Mammary epithelial cell (primary cell): Measurements from ENCODE around the gene DPYSL4.

Source experiments
- CTCF ChIP-seq, 2 donors: IDR thresholded peaks in 1 of 2; conservative IDR thresholded peaks in 1 of 2; 2 replicates each; pipeline ENCODE4 v1.5.1; 2011 to 2012; ENCODE audit warnings: inconsistent platforms in 2 of 2, low read length in 2 of 2, mild to moderate bottlenecking in 2 of 2, control low read depth in 1 of 2, low read depth in 1 of 2; ENCODE audit not compliant: insufficient read depth in 1 of 2; ENCODE audit errors: extremely low read depth in 1 of 2
- EZH2 ChIP-seq: IDR thresholded peaks from 2 replicates; pipeline ENCODE4 v1.6.1; 2012; ENCODE audit warnings: low read length, inconsistent platforms, borderline replicate concordance

DNA sequence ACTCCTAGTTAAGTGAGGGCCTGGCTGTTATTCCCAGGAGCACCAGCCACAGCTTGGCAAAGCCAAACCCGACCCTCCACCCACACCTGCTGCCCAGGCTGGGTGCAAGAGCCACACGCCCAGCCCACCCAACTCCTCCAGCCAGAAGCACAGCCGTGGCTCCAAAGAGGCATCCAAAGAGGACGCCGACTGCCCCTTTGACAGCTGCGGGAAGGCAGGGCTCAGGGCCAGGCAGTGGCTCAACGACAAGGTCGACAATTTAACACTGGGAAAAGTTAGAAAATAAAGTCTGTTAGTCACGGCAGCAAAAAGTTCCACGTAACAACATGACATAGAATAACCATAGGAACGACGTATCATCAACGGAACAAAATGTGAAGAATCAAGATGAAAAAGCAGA is 54.3 kb downstream of the DPYSL4 start:
- TF ChIP-seq EZH2, result no peak
- no peak for TF ChIP-seq CTCF (conservative IDR thresholded peaks at IDR 0.05 in 1 of 2, IDR thresholded peaks at IDR 0.05 in 1 of 2; ENCODE audit: extremely low read depth in 1 of 2, insufficient read depth in 1 of 2, low read depth in 1 of 2, low read length in 2 of 2)
